ENCODE results near the gene LACC1.

Gene LACC1

DNA sequence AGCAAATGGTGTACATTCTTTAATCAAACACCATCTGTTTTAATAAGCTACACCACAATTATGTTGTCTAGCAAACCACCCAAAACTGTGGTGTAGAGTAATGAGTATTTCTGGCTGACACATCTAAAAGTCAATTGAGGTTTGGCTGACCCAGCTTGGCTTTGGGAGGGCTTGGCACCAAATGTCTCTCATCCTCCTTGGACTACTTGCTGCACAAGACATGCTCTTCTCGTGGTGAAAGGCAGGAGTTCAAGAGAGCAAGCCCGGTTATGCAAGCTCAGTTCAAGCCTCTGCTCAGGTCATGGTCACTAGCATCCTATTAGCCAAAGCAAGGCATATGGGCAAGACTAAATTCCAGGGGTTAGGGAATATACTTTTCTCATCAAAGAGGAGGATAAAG is 37.1 kb downstream of the LACC1 start:
- Mint-ChIP-seq H3K27ac (no peak overlapping the region), H3K9me3 (no peaks in the 10 kb centered on the region), H3K4me3 (no peak overlapping the region), H3K36me3 (no peaks in the 10 kb centered on the region), H3K27me3 (peaks cover 14% of the 10 kb centered on the region), H3K4me1 (no peaks in the 10 kb centered on the region)

DNA sequence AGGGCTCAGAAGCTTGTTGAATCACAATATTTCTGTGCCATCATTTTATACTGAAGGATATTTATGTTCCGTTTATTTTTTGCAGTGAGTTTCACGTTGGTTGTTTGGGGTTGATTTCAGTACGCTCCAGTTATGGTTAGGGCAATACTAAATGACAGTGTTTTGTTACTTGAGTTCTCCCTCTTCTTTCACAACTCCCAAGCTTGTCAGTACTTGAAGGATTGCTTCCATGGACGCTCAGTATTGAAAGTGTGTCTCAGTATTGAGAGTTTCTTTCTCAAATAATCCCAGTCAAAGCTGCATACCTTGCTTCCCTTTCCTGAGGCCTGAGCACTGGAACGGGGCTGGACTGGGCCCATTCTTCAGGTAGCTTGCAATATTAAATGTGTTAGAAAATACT is 38.9 kb downstream of the LACC1 start:
- no peak overlapping the region for H3K4me3 Mint-ChIP-seq
- H3K9me3 Mint-ChIP-seq = no peaks in the 10 kb centered on the region
- H3K36me3 Mint-ChIP-seq = no peaks in the 10 kb centered on the region
- H3K4me1 Mint-ChIP-seq = no peaks in the 10 kb centered on the region
- no peak overlapping the region for H3K27ac Mint-ChIP-seq
- peaks cover 14% of the 10 kb centered on the region for H3K27me3 Mint-ChIP-seq

DNA sequence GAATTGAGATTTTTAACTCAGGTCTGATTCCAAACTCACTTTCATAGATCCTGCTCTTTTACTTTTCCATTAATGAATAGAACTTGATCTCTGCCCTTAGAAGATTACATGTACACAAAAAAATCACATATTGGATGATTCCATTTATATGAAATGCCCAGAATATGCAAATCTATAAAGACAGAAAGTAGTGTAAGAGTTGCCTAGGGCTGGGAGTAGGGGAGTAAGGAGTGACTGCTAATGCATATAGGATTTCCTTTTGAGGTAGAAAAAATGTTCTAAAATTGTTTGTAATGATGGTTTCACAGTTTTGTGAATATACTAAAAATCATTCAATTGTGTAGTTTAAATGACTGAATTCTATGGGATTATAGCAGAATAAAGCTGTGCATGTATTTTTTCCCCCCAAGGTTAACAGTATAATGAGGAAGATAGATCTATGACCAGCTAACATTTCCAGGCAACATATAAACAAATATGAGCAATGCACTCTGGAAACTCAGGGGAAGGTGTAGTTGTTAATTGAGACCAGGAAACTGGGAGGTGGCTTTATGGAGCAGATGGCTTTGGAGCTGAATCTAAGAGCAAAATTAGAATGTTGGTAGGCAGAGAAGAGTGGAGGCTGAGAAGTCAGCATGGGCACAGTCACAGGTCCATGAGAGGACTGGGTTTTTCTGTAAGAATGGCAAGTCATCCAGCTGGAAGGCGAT is 41.4 kb downstream of the LACC1 start:
- Mint-ChIP-seq H3K27ac (no peak overlapping the region), H3K36me3 (no peaks in the 10 kb centered on the region), H3K4me3 (no peak overlapping the region), H3K4me1 (no peaks in the 10 kb centered on the region), H3K27me3 (peaks cover 19% of the 10 kb centered on the region), H3K9me3 (no peaks in the 10 kb centered on the region)

DNA sequence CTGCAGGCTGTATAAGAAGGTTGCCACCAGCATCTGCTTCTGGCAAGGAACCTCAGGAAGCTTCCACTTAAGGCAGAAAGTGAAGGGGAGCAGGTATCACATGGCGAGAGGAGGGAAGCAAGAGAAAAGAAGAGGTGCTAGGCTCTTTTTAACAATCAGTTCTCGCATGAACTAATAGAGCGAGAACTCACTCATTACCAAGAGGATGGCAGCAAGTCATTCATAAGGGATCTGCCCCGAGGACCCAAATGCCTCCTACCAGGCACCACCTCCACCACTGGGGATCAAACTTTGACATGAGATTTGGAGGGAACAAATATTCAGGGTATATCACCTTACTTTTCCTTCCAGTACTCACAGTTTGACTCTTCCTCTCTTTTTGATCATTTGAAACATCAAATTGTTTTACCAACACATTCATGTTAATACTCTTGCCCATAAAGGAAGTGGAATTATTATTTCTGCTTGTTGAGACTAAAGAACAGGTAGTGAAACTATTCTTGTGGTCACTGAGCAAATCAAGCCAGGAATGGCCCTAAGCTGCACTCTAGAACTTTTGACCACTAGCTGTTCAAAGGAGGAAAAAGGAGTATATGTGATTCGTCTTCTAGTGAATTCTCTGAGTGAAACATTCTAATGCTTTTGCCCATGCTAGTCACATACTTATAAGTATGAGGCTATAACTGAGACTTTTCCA is 45.0 kb downstream of the LACC1 start:
- H3K4me3 Mint-ChIP-seq = no peak overlapping the region

GRCh38 chr13:43929947-43930346 is 50.2 kb downstream of the LACC1 start:
- Mint-ChIP-seq H3K36me3 (no peaks in the 10 kb centered on the region), H3K27ac (no peak overlapping the region), H3K4me1 (no peaks in the 10 kb centered on the region), H3K4me3 (no peak overlapping the region), H3K27me3 (peaks cover under 1% of the 10 kb centered on the region), H3K9me3 (no peaks in the 10 kb centered on the region)

More for the DNA sequence above, 45.0 kb downstream of the LACC1 start:
- H3K27ac Mint-ChIP-seq = no peak overlapping the region
- no peaks in the 10 kb centered on the region for H3K36me3 Mint-ChIP-seq
- H3K9me3 Mint-ChIP-seq = no peaks in the 10 kb centered on the region
- H3K27me3 Mint-ChIP-seq = peaks cover 13% of the 10 kb centered on the region
- no peaks in the 10 kb centered on the region for H3K4me1 Mint-ChIP-seq

GRCh38 chr13:43933378-43933777 is 53.7 kb downstream of the LACC1 start:
- Mint-ChIP-seq H3K36me3 (no peaks in the 10 kb centered on the region), H3K4me3 (no peak overlapping the region), H3K27ac (no peak overlapping the region), H3K9me3 (no peaks in the 10 kb centered on the region), H3K27me3 (no peaks in the 10 kb centered on the region), H3K4me1 (no peaks in the 10 kb centered on the region)

GRCh38 chr13:43934273-43934672 is 54.6 kb downstream of the LACC1 start:
- Mint-ChIP-seq H3K4me3 (no peak overlapping the region), H3K9me3 (no peaks in the 10 kb centered on the region), H3K27me3 (no peaks in the 10 kb centered on the region), H3K4me1 (no peaks in the 10 kb centered on the region), H3K27ac (no peak overlapping the region), H3K36me3 (no peaks in the 10 kb centered on the region)

- H3K27ac Mint-ChIP-seq = no peak overlapping the region
- H3K4me1 Mint-ChIP-seq = no peaks in the 10 kb centered on the region
- H3K4me3 Mint-ChIP-seq = no peak overlapping the region
- H3K9me3 Mint-ChIP-seq = no peaks in the 10 kb centered on the region
- no peaks in the 10 kb centered on the region for H3K27me3 Mint-ChIP-seq
- no peaks in the 10 kb centered on the region for H3K36me3 Mint-ChIP-seq
Measured at GRCh38 chr13:43935878-43936277, 56.2 kb downstream of the LACC1 start.

GRCh38 chr13:43936647-43937046 is 56.9 kb downstream of the LACC1 start:
- no peak overlapping the region for H3K27ac Mint-ChIP-seq
- no peaks in the 10 kb centered on the region for H3K36me3 Mint-ChIP-seq
- no peaks in the 10 kb centered on the region for H3K9me3 Mint-ChIP-seq
- no peak overlapping the region for H3K4me3 Mint-ChIP-seq
- no peaks in the 10 kb centered on the region for H3K27me3 Mint-ChIP-seq
- no peaks in the 10 kb centered on the region for H3K4me1 Mint-ChIP-seq

DNA sequence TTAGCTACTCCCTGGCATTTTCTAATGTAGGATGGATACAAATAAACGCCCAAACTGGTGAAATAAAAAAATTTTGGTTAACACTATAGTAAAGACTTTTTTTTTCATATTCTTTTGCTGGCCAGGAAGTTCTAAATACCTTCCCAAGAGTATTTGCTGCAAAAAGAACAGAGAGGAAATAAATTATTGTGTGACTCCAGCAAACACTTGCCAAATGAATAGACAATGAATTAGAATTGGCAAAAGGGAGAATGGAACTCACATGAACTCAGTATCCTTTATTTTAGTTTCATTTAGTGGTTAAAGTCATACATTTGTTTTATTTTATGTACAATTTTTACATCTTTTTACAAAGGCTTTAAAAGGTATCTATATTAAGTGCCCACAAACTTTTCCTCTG is 58.1 kb downstream of the LACC1 start:
- Mint-ChIP-seq H3K36me3 (no peaks in the 10 kb centered on the region), H3K27me3 (peaks cover 2% of the 10 kb centered on the region), H3K27ac (no peak overlapping the region), H3K4me3 (no peak overlapping the region), H3K9me3 (no peaks in the 10 kb centered on the region), H3K4me1 (no peaks in the 10 kb centered on the region)

GRCh38 chr13:43938449-43938848 is 58.7 kb downstream of the LACC1 start:
- Mint-ChIP-seq H3K27ac (no peak overlapping the region), H3K4me3 (no peak overlapping the region), H3K9me3 (no peaks in the 10 kb centered on the region), H3K4me1 (no peaks in the 10 kb centered on the region), H3K27me3 (peaks cover 5% of the 10 kb centered on the region), H3K36me3 (no peaks in the 10 kb centered on the region)

- peaks cover 5% of the 10 kb centered on the region for H3K27me3 Mint-ChIP-seq
- no peaks in the 10 kb centered on the region for H3K36me3 Mint-ChIP-seq
- no peaks in the 10 kb centered on the region for H3K9me3 Mint-ChIP-seq
- H3K4me3 Mint-ChIP-seq = no peak overlapping the region
- H3K4me1 Mint-ChIP-seq = no peaks in the 10 kb centered on the region
- no peak overlapping the region for H3K27ac Mint-ChIP-seq
Measured at GRCh38 chr13:43939086-43939485, 59.4 kb downstream of the LACC1 start.

DNA sequence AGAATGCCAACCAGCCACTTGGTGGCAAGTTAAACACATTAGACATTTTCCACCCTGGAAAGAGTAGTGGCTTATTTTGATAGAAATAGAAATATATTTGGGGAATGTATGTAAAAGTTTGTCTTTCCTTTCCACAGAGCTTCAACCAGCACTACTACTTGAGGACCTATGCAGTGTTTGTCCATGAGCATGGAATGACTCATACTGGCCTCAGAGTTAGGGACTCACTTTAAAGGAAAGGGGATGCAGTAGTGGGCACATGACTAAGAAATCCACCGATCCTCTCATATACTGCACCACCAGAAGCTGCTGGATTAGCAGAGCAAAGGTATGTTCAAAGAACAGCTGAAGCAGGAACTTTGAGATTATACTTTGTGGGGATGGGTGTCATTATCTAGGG is 62.6 kb downstream of the LACC1 start:
- no peak overlapping the region for H3K27ac Mint-ChIP-seq
- no peaks in the 10 kb centered on the region for H3K4me1 Mint-ChIP-seq
- no peak overlapping the region for H3K4me3 Mint-ChIP-seq
- no peaks in the 10 kb centered on the region for H3K36me3 Mint-ChIP-seq
- no peaks in the 10 kb centered on the region for H3K9me3 Mint-ChIP-seq
- peaks cover 6% of the 10 kb centered on the region for H3K27me3 Mint-ChIP-seq

All from activated naive CD4-positive, alpha-beta T cell treated with anti-CD3 and anti-CD28 coated beads, Interleukin-2, amount 50 U/mL, for 24 hours (primary cell).